Choroid plexus epithelial cell (primary cell): ENCODE data around the gene RABGAP1L.

Experiments
- DNase-seq: peaks from one replicate; pipeline ENCODE4 v3.0.0-alpha.2; 2010; ENCODE audit warnings: low read depth
- H3K4me3 ChIP-seq: 2 replicates; pipeline ENCODE4 v1.5.1; 2011; ENCODE audit warnings: low read depth, mild to moderate bottlenecking, control low read depth, low read length, moderate library complexity
- CTCF ChIP-seq: conservative IDR thresholded peaks from 2 replicates; pipeline ENCODE4 v1.5.1; 2011; ENCODE audit warnings: low read depth, mild to moderate bottlenecking, control low read depth, inconsistent platforms, low read length, moderate library complexity

The RABGAP1L gene

GRCh38 chr1:174988986-174989385 lies 829.7 kb downstream of the RABGAP1L start:
- no peak overlapping the region for H3K4me3 ChIP-seq
- no peak for DNase-seq
- TF ChIP-seq CTCF, result no peak

- no peak for DNase-seq
- TF ChIP-seq CTCF, result no peak
- no peak overlapping the region for H3K4me3 ChIP-seq
These were observed 830.4 kb downstream of the RABGAP1L start for GRCh38 chr1:174989536-174990220.

GRCh38 chr1:174990382-174990999 lies 831.2 kb downstream of the RABGAP1L start:
- peak; percentile 85 for DNase-seq
- H3K4me3 ChIP-seq, result peak overlapping the region; percentile 61
- no peak for TF ChIP-seq CTCF

GRCh38 chr1:174991473-174991872 lies 832.2 kb downstream of the RABGAP1L start:
- DNase-seq, result no peak
- no peak for TF ChIP-seq CTCF
- no peak overlapping the region for H3K4me3 ChIP-seq

- TF ChIP-seq CTCF, result no peak
- DNase-seq, result peak; percentile 48
These were observed 835.8 kb downstream of the RABGAP1L start for GRCh38 chr1:174995121-174995520.

GRCh38 chr1:174995916-174996315 lies 836.6 kb downstream of the RABGAP1L start:
- peak; percentile 67 for DNase-seq
- no peak for TF ChIP-seq CTCF
- no peak overlapping the region for H3K4me3 ChIP-seq

More at GRCh38 chr1:174995121-174995520, 835.8 kb downstream of the RABGAP1L start:
- no peak overlapping the region for H3K4me3 ChIP-seq

GRCh38 chr1:174996476-174996875 lies 837.2 kb downstream of the RABGAP1L start:
- TF ChIP-seq CTCF, result peak; percentile 0
- peak; percentile 59 for DNase-seq

More at GRCh38 chr1:174996476-174996875, 837.2 kb downstream of the RABGAP1L start:
- H3K4me3 ChIP-seq, result no peak overlapping the region
